K562 (cell line): ENCODE measurements around the gene CCNO. TPM values are rescaled to one million over a fixed set of nuclear protein-coding genes. Genes with fewer than 3 reads are reported as not detected.

Experiments used
- AFF4 ChIP-seq: sonication (generic); formaldehyde crosslinking; IDR thresholded peaks from 2 replicates; pipeline ENCODE4 v1.8.0; 2023; ENCODE audit warnings: mild to moderate bottlenecking, missing genetic modification reagents
- CREB1 ChIP-seq, 2 experiments: sonication (generic) in 1 of 2; formaldehyde crosslinking in 1 of 2; IDR thresholded peaks; 2 replicates each; pipeline versions ENCODE4 v1.6.1 to v1.8.0; 2012 to 2022; ENCODE audit warnings: inconsistent platforms in 1 of 2, mild to moderate bottlenecking in 1 of 2, missing genetic modification reagents in 1 of 2, moderate library complexity in 1 of 2
- FOS ChIP-seq: IDR thresholded peaks from 3 replicates; pipeline ENCODE4 v1.6.1; 2011; ENCODE audit not compliant: insufficient read length; ENCODE audit errors: extremely low read depth
- ILK ChIP-seq: fragments of 450-650 bp; IDR thresholded peaks from 2 replicates; pipeline ENCODE4 v1.6.1; 2016; ENCODE audit warnings: missing genetic modification characterization, low read depth, mild to moderate bottlenecking, missing compliant biosample characterization, moderate library complexity, borderline replicate concordance
- KDM5B ChIP-seq: fragments of 200-600 bp; sonication (generic); IDR thresholded peaks from 2 replicates; pipeline ENCODE4 v1.6.1; 2012; ENCODE audit warnings: low read depth, mild to moderate bottlenecking, moderate library complexity, low read length, control low read depth, inconsistent platforms; ENCODE audit not compliant: insufficient replicate concordance
- MLX ChIP-seq, 2 experiments: fragments of 450-650 bp in 1 of 2; sonication (generic) in 1 of 2; formaldehyde crosslinking; conservative IDR thresholded peaks; 2 replicates each; pipeline versions ENCODE4 v1.4.0 to v1.8.1; 2020 to 2022; ENCODE audit warnings: mild to moderate bottlenecking in 1 of 2, missing genetic modification reagents in 1 of 2
- MYC ChIP-seq, 2 experiments: fragments of 250-450 bp in 1 of 2; sonication (Bioruptor Pico) in 1 of 2; IDR thresholded peaks; 2 replicates each; pipeline versions ENCODE4 v1.5.1 to v1.6.1; 2012 to 2021; ENCODE audit warnings: low read depth in 2 of 2, borderline replicate concordance in 1 of 2, improper control_type of control experiment in 1 of 2, low read length in 1 of 2, mild to moderate bottlenecking in 1 of 2, moderate library complexity in 1 of 2
- NRF1 ChIP-seq, 2 experiments: fragments of 450-650 bp; IDR thresholded peaks in 1 of 2; conservative IDR thresholded peaks in 1 of 2; 2 replicates each; pipeline ENCODE4 v1.6.1; 2014; ENCODE audit warnings: mild to moderate bottlenecking in 2 of 2
- RAD51 ChIP-seq: fragments of 450-650 bp; IDR thresholded peaks from 2 replicates; pipeline ENCODE4 v1.7.1; 2016; ENCODE audit warnings: low read depth, mild to moderate bottlenecking, borderline replicate concordance
- SMARCA4 ChIP-seq: fragments of 450-650 bp; IDR thresholded peaks from 2 replicates; pipeline ENCODE4 v1.6.1; 2016
- SRSF7 ChIP-seq: fragments of 200-400 bp; formaldehyde crosslinking; optimal IDR thresholded peaks from 2 replicates; pipeline ENCODE3; 2017; ENCODE audit warnings: mild to moderate bottlenecking, low read depth, low read length
- polyA plus RNA-seq, 8 experiments: library from polyadenylated mRNA; depleted of rRNA in 4 of 8; stranded (reverse) in 5 of 8; unstranded in 3 of 8; fragments of >200 nt; fragmentation: Nextera tagmentation in 2 of 8; fragmentation: Illumina TruSeq in 1 of 8; extraction: Ambion mirVana in 2 of 8; extraction: Trizol in 1 of 8; gene quantifications; 2 replicates each; pipeline versions ENCODE4 v1.2.1 to v1.2.3, GENCODE V29; 2011 to 2014; ENCODE audit warnings: inconsistent platforms in 1 of 8, missing spikeins in 1 of 8
- total RNA-seq, 7 experiments: library from RNA; depleted of rRNA in 6 of 7; stranded (reverse); fragments of >200 nt in 6 of 7; fragmentation: Illumina TruSeq in 2 of 7; extraction: Trizol in 2 of 7; gene quantifications; 2 replicates each; pipeline versions ENCODE4 v1.2.1 to v1.2.3, GENCODE V29; 2011 to 2021; ENCODE audit warnings: low replicate concordance in 1 of 7

The CCNO gene
- total and polyA plus RNA-seq, 9 of the 15 experiments (the other 6 are each of a cell fraction or from before 2014, with no cell fraction given), result 0.08 to 3.1 (median 0.29) TPM

DNA sequence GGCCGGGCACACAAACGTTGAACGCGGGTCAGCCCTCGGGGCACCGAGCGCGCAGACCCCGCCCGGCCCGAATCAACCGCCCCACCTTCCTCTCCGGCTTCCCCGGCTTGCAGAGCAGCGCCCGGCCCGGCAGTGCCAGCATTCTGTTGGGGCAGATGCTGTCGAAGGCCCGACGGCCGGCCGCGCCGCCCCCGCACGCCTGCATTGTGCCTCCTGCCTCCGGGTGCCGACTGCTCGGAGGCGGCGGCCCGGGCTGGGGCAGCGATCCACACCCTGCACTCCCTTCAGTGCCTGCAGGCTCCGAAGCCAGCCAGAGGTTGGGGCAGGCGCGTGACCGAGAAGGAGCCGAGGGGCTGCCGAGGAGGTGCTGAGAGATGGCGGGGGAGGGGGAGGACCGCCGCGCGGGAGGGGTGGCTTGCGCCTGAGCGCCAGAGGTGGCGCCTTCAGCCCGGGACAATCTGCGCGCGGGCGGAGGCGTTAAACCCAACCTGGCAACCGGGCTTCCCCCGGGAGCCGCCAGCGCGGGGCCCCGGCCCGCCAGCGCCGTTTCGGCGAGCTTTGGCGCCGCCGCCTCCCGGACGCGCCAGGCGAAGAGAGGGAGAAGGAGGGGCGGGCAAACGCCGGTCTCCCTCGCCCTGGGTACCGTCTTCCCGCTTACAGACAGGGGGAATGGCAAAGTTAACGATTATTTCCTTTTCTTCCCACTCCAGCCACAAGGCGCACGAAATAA, 6.3 kb downstream of the CCNO start, which contains the start of gene MCIDAS (continued):
- peak in 1 of 2 experiments; percentile 31; a peak in 1 of 4 replicates for TF ChIP-seq MLX (CRISPR knock-in tag; conservative IDR thresholded peaks at IDR 0.05)
- TF ChIP-seq NRF1 (conservative IDR thresholded peaks at IDR 0.05 in 1 of 2, IDR thresholded peaks at IDR 0.05 in 1 of 2), result peak; percentile 58 to 62; a peak in 3 of 4 replicates
- no peak for TF ChIP-seq FOS
- peak; percentile 46 for TF ChIP-seq KDM5B
- 0 out of 2 replicates have a peak, but pooled peaks have one; percentile 19 for TF ChIP-seq SMARCA4
- no peak for TF ChIP-seq RAD51
- TF ChIP-seq SRSF7, result no peak
- TF ChIP-seq CREB1 (IDR thresholded peaks at IDR 0.05), result peak; percentile 70
- peak; percentile 75 for TF ChIP-seq CREB1 (CRISPR knock-in tag; IDR thresholded peaks at IDR 0.05)
- peak; percentile 80; the same call in 1 of the 2 replicates for TF ChIP-seq AFF4 (CRISPR knock-in tag)
- TF ChIP-seq MYC (IDR thresholded peaks at IDR 0.05; ENCODE audit: low read depth, low read length), result peak; percentile 55
- TF ChIP-seq MYC (CRISPR knock-in tag; IDR thresholded peaks at IDR 0.05; ENCODE audit: borderline replicate concordance, low read depth), result no peak
- no peak for TF ChIP-seq ILK (tag)
